IPS-18a (cell line): Measurements from ENCODE around the gene JAG1.
A peak's percentile ranks its signal among the peaks of the same experiment; 100 is the strongest.

Source experiments
- H3K27ac ChIP-seq: one replicate; pipeline ENCODE4 v1.5.1; 2013; ENCODE audit warnings: low read length
- H3K27me3 ChIP-seq: one replicate; pipeline ENCODE4 v1.6.1; 2013; ENCODE audit warnings: mild to moderate bottlenecking, low read length; ENCODE audit not compliant: control insufficient read depth, insufficient read depth
- H3K36me3 ChIP-seq: one replicate; pipeline ENCODE4 v1.6.1; 2013; ENCODE audit warnings: low read depth, low read length; ENCODE audit not compliant: control insufficient read depth
- H3K4me1 ChIP-seq: one replicate; pipeline ENCODE4 v1.6.1; 2013; ENCODE audit warnings: low read depth, low read length; ENCODE audit not compliant: control insufficient read depth
- H3K4me3 ChIP-seq: one replicate; pipeline ENCODE4 v1.5.1; 2013; ENCODE audit warnings: low read length
- H3K9ac ChIP-seq: one replicate; pipeline ENCODE4 v1.6.1; 2013; ENCODE audit warnings: mild to moderate bottlenecking, low read length, moderate library complexity
- H3K9me3 ChIP-seq: one replicate; pipeline ENCODE4 v1.6.1; 2013; ENCODE audit warnings: low read depth, low read length; ENCODE audit not compliant: control insufficient read depth

Gene JAG1

GRCh38 chr20:10639737-10640556, 33.9 kb downstream of the JAG1 start:
- peaks cover 40% of the 10 kb centered on the region for H3K4me1 ChIP-seq
- H3K27ac ChIP-seq: no peak overlapping the region
- H3K9ac ChIP-seq: no peak overlapping the region
- H3K9me3 ChIP-seq: no peaks in the 10 kb centered on the region
- no peak overlapping the region for H3K4me3 ChIP-seq
- H3K36me3 ChIP-seq: peaks cover 65% of the 10 kb centered on the region
- no peaks in the 10 kb centered on the region for H3K27me3 ChIP-seq

- H3K27me3 ChIP-seq: no peaks in the 10 kb centered on the region
- H3K36me3 ChIP-seq: peaks cover 58% of the 10 kb centered on the region
- H3K4me3 ChIP-seq: no peak overlapping the region
- no peaks in the 10 kb centered on the region for H3K9me3 ChIP-seq
- no peak overlapping the region for H3K9ac ChIP-seq
- peaks cover 40% of the 10 kb centered on the region for H3K4me1 ChIP-seq
- no peak overlapping the region for H3K27ac ChIP-seq
Observed at GRCh38 chr20:10639077-10639736, 34.6 kb downstream of the JAG1 start.

- Histone ChIP-seq H3K27me3 (no peaks in the 10 kb centered on the region), H3K36me3 (peaks cover 41% of the 10 kb centered on the region), H3K4me3 (peak overlapping the region; percentile 47), H3K9me3 (no peaks in the 10 kb centered on the region), H3K27ac (peak overlapping the region; percentile 33), H3K9ac (peak overlapping the region; percentile 35), H3K4me1 (peaks cover 52% of the 10 kb centered on the region)
Observed at GRCh38 chr20:10637563-10637962, 36.2 kb downstream of the JAG1 start.

- Histone ChIP-seq H3K4me1 (peaks cover 57% of the 10 kb centered on the region), H3K27me3 (no peaks in the 10 kb centered on the region), H3K4me3 (peak overlapping the region; percentile 47), H3K27ac (peak overlapping the region; percentile 33), H3K36me3 (peaks cover 37% of the 10 kb centered on the region), H3K9ac (peak overlapping the region; percentile 35), H3K9me3 (no peaks in the 10 kb centered on the region)
Observed at GRCh38 chr20:10637031-10637559, 36.7 kb downstream of the JAG1 start.

GRCh38 chr20:10636326-10636818, 37.4 kb downstream of the JAG1 start:
- Histone ChIP-seq H3K9ac (no peak overlapping the region), H3K27ac (no peak overlapping the region), H3K4me1 (peaks cover 64% of the 10 kb centered on the region), H3K27me3 (no peaks in the 10 kb centered on the region), H3K9me3 (no peaks in the 10 kb centered on the region), H3K4me3 (no peak overlapping the region), H3K36me3 (peaks cover 29% of the 10 kb centered on the region)

- Histone ChIP-seq H3K27me3 (no peaks in the 10 kb centered on the region), H3K4me1 (peaks cover 68% of the 10 kb centered on the region), H3K36me3 (peaks cover 22% of the 10 kb centered on the region), H3K9me3 (no peaks in the 10 kb centered on the region), H3K9ac (no peak overlapping the region), H3K27ac (no peak overlapping the region), H3K4me3 (no peak overlapping the region)
Observed at GRCh38 chr20:10635476-10636208, 38.2 kb downstream of the JAG1 start.

- Histone ChIP-seq H3K9me3 (no peaks in the 10 kb centered on the region), H3K4me3 (no peak overlapping the region), H3K36me3 (peaks cover 14% of the 10 kb centered on the region), H3K4me1 (peaks cover 76% of the 10 kb centered on the region), H3K27me3 (no peaks in the 10 kb centered on the region), H3K9ac (no peak overlapping the region), H3K27ac (no peak overlapping the region)
Observed at GRCh38 chr20:10634683-10635411, 39.0 kb downstream of the JAG1 start.

GRCh38 chr20:10634211-10634610, 39.6 kb downstream of the JAG1 start:
- Histone ChIP-seq H3K4me1 (peaks cover 77% of the 10 kb centered on the region), H3K27me3 (no peaks in the 10 kb centered on the region), H3K9me3 (no peaks in the 10 kb centered on the region), H3K36me3 (peaks cover 8% of the 10 kb centered on the region), H3K27ac (no peak overlapping the region), H3K9ac (no peak overlapping the region), H3K4me3 (no peak overlapping the region)

GRCh38 chr20:10633718-10634117, 40.1 kb downstream of the JAG1 start:
- Histone ChIP-seq H3K9me3 (no peaks in the 10 kb centered on the region), H3K9ac (no peak overlapping the region), H3K27me3 (no peaks in the 10 kb centered on the region), H3K36me3 (peaks cover 4% of the 10 kb centered on the region), H3K4me1 (peaks cover 77% of the 10 kb centered on the region), H3K27ac (no peak overlapping the region), H3K4me3 (no peak overlapping the region)

- H3K9me3 ChIP-seq: no peaks in the 10 kb centered on the region
- H3K27me3 ChIP-seq: no peaks in the 10 kb centered on the region
- H3K4me1 ChIP-seq: peaks cover 75% of the 10 kb centered on the region
- H3K36me3 ChIP-seq: no peaks in the 10 kb centered on the region
- no peak overlapping the region for H3K9ac ChIP-seq
- no peak overlapping the region for H3K4me3 ChIP-seq
- H3K27ac ChIP-seq: no peak overlapping the region
Observed at GRCh38 chr20:10632721-10633509, 40.9 kb downstream of the JAG1 start.
